NT2/D1 (cell line): ENCODE results near the gene MYL1.

ENCODE experiments used
- SUZ12 ChIP-seq: IDR thresholded peaks from 2 replicates; pipeline ENCODE4 v1.6.1; 2011; ENCODE audit not compliant: insufficient read length, insufficient read depth; ENCODE audit errors: extremely low read depth
- YY1 ChIP-seq: IDR thresholded peaks from 2 replicates; pipeline ENCODE4 v1.6.1; 2011; ENCODE audit not compliant: insufficient read length, insufficient read depth

- TF ChIP-seq YY1 (no peak), SUZ12 (no peak)
These were observed 62.0 kb downstream of the MYL1 start for GRCh38 chr2:210252699-210253606.
